Activated naive CD4-positive, alpha-beta T cell treated with anti-CD3 and anti-CD28 coated beads for 36 hours (primary cell): ENCODE results near the gene CDC42EP1. TPM values are rescaled to one million over a fixed set of nuclear protein-coding genes. Genes with fewer than 3 reads are reported as not detected.
"Not testable (repeated sequence)": the region's sequence is repeated elsewhere in the genome, so short reads cannot be mapped to it uniquely, and the experiment has no call there.

Experiments used
- CTCF ChIA-PET: fragments of 350-600 bp; sonication (Branson Sonifier 250); formaldehyde crosslinking; loops from one replicate; lab custom pipeline; 2021; ENCODE audit warnings: antibody characterized with exemption; lab: Charles Lee
- DNase-seq: peaks from one replicate; pipeline ENCODE4 v3.0.0-alpha.2; 2020
- H3K27ac Mint-ChIP-seq: one replicate; pipeline ENCODE4 v1.8.0; 2021; ENCODE audit warnings: mild to moderate bottlenecking, mixed read lengths
- H3K27me3 Mint-ChIP-seq: one replicate; pipeline ENCODE4 v1.8.0; 2021; ENCODE audit warnings: low read depth, mixed read lengths
- H3K36me3 Mint-ChIP-seq: one replicate; pipeline ENCODE4 v1.8.0; 2021; ENCODE audit warnings: low read depth, mixed read lengths
- H3K4me1 Mint-ChIP-seq: one replicate; pipeline ENCODE4 v1.8.0; 2021; ENCODE audit warnings: low read depth, mixed read lengths
- H3K4me3 Mint-ChIP-seq: one replicate; pipeline ENCODE4 v1.8.0; 2021; ENCODE audit warnings: mild to moderate bottlenecking, moderate library complexity, mixed read lengths
- H3K9me3 Mint-ChIP-seq: one replicate; pipeline ENCODE4 v1.8.0; 2021; ENCODE audit warnings: mixed read lengths
- intact Hi-C: fragments of 100-400 bp; cut with micrococcal nuclease; formaldehyde crosslinking; loops from one replicate; pipeline ENCODE4 v1.15.1; 2023
- total RNA-seq, 2 experiments: library from RNA; stranded (reverse); gene quantifications; one replicate each; pipeline ENCODE4 v1.2.3, GENCODE V29; 2021

Gene CDC42EP1
- total RNA-seq, 2 experiments from 2014 or later = 1.9 to 2.8 TPM

DNA sequence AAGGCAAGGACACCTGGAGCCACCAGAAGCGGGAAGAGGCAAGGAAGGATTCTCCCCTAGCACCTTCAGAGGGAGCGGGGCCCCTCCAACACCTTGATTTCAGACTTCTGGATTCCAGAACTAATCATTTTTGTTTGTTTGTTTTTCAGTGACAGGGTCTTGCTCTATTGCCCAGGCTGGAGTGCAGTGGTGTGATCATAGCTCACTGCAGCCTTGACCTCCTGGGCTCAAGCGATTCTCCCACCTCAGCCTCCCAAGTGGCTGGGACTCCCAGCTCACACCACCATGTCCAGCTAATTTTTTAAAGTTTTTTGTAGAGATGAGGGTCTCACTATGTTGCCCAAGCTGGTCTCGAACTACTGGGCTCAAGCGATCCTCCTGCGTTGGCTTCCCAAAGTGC is 20.5 kb upstream of the CDC42EP1 start:
- not testable (repeated sequence) for H3K27ac Mint-ChIP-seq, H3K36me3 Mint-ChIP-seq, H3K4me3 Mint-ChIP-seq, DNase-seq, H3K9me3 Mint-ChIP-seq
- Mint-ChIP-seq H3K4me1 (peaks cover 27% of the 10 kb centered on the region), H3K27me3 (peaks cover 11% of the 10 kb centered on the region)
- CTCF ChIA-PET = interaction anchor here (0.6 to 16.8 kb wide), 12 partner anchors 11 to 162 kb away, joined by 3 to 496 read pairs (median 5); partner anchors contain the start of genes CDC42EP1 and GGA1
- intact Hi-C loops = loop anchor here (1.0 kb wide), 2 partner anchors 53 to 69 kb away; partner anchors contain the start of gene GGA1

DNA sequence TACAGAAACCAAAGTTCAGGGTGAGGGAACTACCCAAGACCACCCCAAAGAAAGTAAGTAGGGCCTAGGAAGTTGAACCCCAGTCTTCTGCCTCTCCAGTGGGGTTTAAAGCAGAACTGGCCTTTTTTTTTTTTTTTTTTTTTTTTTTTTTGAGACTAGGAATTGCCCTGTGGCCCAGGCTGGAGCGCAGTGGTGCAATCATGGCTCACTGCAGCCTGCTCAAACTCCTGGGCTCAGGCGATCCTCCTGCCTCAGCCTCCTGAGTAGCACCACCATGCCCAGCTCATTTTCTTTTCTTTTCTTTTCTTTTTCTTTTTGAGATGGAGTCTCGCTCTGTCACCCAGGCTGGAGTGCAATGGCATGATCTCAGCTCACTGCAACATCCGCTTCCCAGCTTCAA is 17.9 kb upstream of the CDC42EP1 start:
- H3K4me3 Mint-ChIP-seq, H3K36me3 Mint-ChIP-seq, H3K9me3 Mint-ChIP-seq, intact Hi-C loops, DNase-seq: not testable (repeated sequence)
- H3K27me3 Mint-ChIP-seq = peaks cover 14% of the 10 kb centered on the region
- CTCF ChIA-PET = interaction anchor here (0.6 to 16.8 kb wide), 4 partner anchors 21 to 226 kb away, joined by 3 to 496 read pairs (median 45); partner anchors contain the start of gene CDC42EP1
- H3K4me1 Mint-ChIP-seq = peaks cover 32% of the 10 kb centered on the region
- peak overlapping the region; percentile 46 for H3K27ac Mint-ChIP-seq

DNA sequence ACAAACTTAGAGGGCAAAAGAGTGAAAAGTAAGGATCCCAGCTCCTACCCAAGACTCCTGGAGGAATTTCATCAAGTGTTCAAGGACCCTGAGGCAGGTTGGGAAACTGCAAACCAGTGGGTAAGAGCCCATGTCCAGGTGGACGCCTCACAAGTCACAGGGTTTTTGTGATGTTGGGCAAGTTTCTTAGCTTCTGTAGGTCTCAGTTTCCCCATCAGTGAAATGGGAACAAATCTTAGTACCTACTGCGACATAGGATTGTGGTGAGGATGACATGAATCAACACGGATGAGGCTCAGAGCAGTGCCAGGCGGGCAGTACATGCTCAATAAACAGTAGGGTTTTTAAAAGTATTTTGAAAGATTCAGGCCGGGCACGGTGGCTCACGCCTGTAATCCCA is 17.3 kb upstream of the CDC42EP1 start:
- no peak for DNase-seq

GRCh38 chr22:37544955-37545702 is 15.2 kb upstream of the CDC42EP1 start:
- intact Hi-C loops = loop anchor here (1.0 kb wide), 2 partner anchors 22 to 47 kb away; no protein-coding TSS in a partner anchor
- CTCF ChIA-PET = interaction anchor here (0.7 to 16.8 kb wide), 7 partner anchors 10 to 47 kb away, joined by 3 to 496 read pairs (median 3); partner anchors contain the start of gene CDC42EP1
- Mint-ChIP-seq H3K27me3 (peaks cover 8% of the 10 kb centered on the region), H3K36me3 (no peaks in the 10 kb centered on the region), H3K27ac (no peak overlapping the region), H3K4me3 (no peak overlapping the region), H3K4me1 (peaks cover 22% of the 10 kb centered on the region), H3K9me3 (no peaks in the 10 kb centered on the region)
- peak; percentile 87 for DNase-seq

More for the DNA sequence above, 17.3 kb upstream of the CDC42EP1 start:
- peaks cover 32% of the 10 kb centered on the region for H3K4me1 Mint-ChIP-seq
- no peaks in the 10 kb centered on the region for H3K9me3 Mint-ChIP-seq
- CTCF ChIA-PET = interaction anchor here (1.5 to 16.8 kb wide), 3 partner anchors 21 to 226 kb away, joined by 3 to 496 read pairs (median 87); partner anchors contain the start of gene CDC42EP1
- peaks cover 14% of the 10 kb centered on the region for H3K27me3 Mint-ChIP-seq
- no peak overlapping the region for H3K27ac Mint-ChIP-seq
- H3K4me3 Mint-ChIP-seq = no peak overlapping the region
- H3K36me3 Mint-ChIP-seq = no peaks in the 10 kb centered on the region
- intact Hi-C loops = no loop called here

- no peak overlapping the region for H3K27ac Mint-ChIP-seq
- H3K9me3 Mint-ChIP-seq = no peaks in the 10 kb centered on the region
- no peak for DNase-seq
- peaks cover 3% of the 10 kb centered on the region for H3K27me3 Mint-ChIP-seq
- H3K4me3 Mint-ChIP-seq = no peak overlapping the region
- intact Hi-C loops = loop anchor here (1.0 kb wide), 2 partner anchors 21 to 46 kb away; no protein-coding TSS in a partner anchor
- peaks cover 17% of the 10 kb centered on the region for H3K4me1 Mint-ChIP-seq
- CTCF ChIA-PET = interaction anchor here (1.0 to 16.8 kb wide), 4 partner anchors 9 to 46 kb away, joined by 3 to 496 read pairs (median 4); partner anchors contain the start of gene CDC42EP1
- no peaks in the 10 kb centered on the region for H3K36me3 Mint-ChIP-seq
Measured at GRCh38 chr22:37545703-37546436, 14.4 kb upstream of the CDC42EP1 start.

- Mint-ChIP-seq H3K36me3 (no peaks in the 10 kb centered on the region), H3K27ac (no peak overlapping the region), H3K9me3 (no peaks in the 10 kb centered on the region)
Measured at GRCh38 chr22:37546437-37547250, 13.6 kb upstream of the CDC42EP1 start.

GRCh38 chr22:37547251-37547741 is 13.0 kb upstream of the CDC42EP1 start:
- H3K36me3 Mint-ChIP-seq = no peaks in the 10 kb centered on the region
- peaks cover 5% of the 10 kb centered on the region for H3K4me1 Mint-ChIP-seq

More at GRCh38 chr22:37546437-37547250, 13.6 kb upstream of the CDC42EP1 start:
- Mint-ChIP-seq H3K4me1 (peaks cover 11% of the 10 kb centered on the region), H3K4me3 (no peak overlapping the region), H3K27me3 (peaks cover 3% of the 10 kb centered on the region)
- no peak for DNase-seq
- intact Hi-C loops = no loop called here
- CTCF ChIA-PET = interaction anchor here (1.0 to 16.8 kb wide), 5 partner anchors 8 to 46 kb away, joined by 3 to 496 read pairs (median 4); partner anchors contain the start of gene CDC42EP1

GRCh38 chr22:37549704-37550059 is 10.6 kb upstream of the CDC42EP1 start:
- DNase-seq = no peak
- Mint-ChIP-seq H3K4me3 (no peak overlapping the region), H3K36me3 (no peaks in the 10 kb centered on the region), H3K27ac (no peak overlapping the region), H3K27me3 (peaks cover 3% of the 10 kb centered on the region), H3K9me3 (no peaks in the 10 kb centered on the region), H3K4me1 (peaks cover 5% of the 10 kb centered on the region)
- intact Hi-C loops = no loop called here
- CTCF ChIA-PET = interaction anchor here (16.8 kb wide), 1 partner anchor 14 kb away, joined by 496 read pairs; the partner anchor contains the start of gene CDC42EP1

More at GRCh38 chr22:37547251-37547741, 13.0 kb upstream of the CDC42EP1 start:
- Mint-ChIP-seq H3K9me3 (no peaks in the 10 kb centered on the region), H3K27me3 (peaks cover 3% of the 10 kb centered on the region), H3K4me3 (no peak overlapping the region), H3K27ac (no peak overlapping the region)
- CTCF ChIA-PET = interaction anchor here (1.5 to 16.8 kb wide), 2 partner anchors 16 to 45 kb away, joined by 5 to 496 read pairs; partner anchors contain the start of gene CDC42EP1
- DNase-seq = no peak
- intact Hi-C loops = no loop called here

- H3K27ac Mint-ChIP-seq, H3K4me3 Mint-ChIP-seq, H3K4me1 Mint-ChIP-seq, intact Hi-C loops, DNase-seq, H3K36me3 Mint-ChIP-seq, H3K9me3 Mint-ChIP-seq, H3K27me3 Mint-ChIP-seq: not testable (repeated sequence)
- CTCF ChIA-PET = interaction anchor here (1.1 to 16.8 kb wide), 3 partner anchors 11 to 41 kb away, joined by 4 to 496 read pairs (median 8); partner anchors contain the start of gene CDC42EP1
Measured at GRCh38 chr22:37550921-37551320, 9.4 kb upstream of the CDC42EP1 start.

GRCh38 chr22:37551981-37552380 is 8.3 kb upstream of the CDC42EP1 start:
- Mint-ChIP-seq H3K4me3 (no peak overlapping the region), H3K27ac (no peak overlapping the region), H3K36me3 (no peaks in the 10 kb centered on the region), H3K4me1 (no peaks in the 10 kb centered on the region), H3K27me3 (no peaks in the 10 kb centered on the region), H3K9me3 (no peaks in the 10 kb centered on the region)
- DNase-seq = no peak
- intact Hi-C loops = no loop called here
- CTCF ChIA-PET = interaction anchor here (1.1 to 16.8 kb wide), 3 partner anchors 12 to 40 kb away, joined by 4 to 496 read pairs (median 8); partner anchors contain the start of gene CDC42EP1

- Mint-ChIP-seq H3K27me3 (no peaks in the 10 kb centered on the region), H3K9me3 (no peaks in the 10 kb centered on the region), H3K4me1 (no peaks in the 10 kb centered on the region), H3K4me3 (no peak overlapping the region), H3K27ac (no peak overlapping the region), H3K36me3 (no peaks in the 10 kb centered on the region)
- no peak for DNase-seq
- intact Hi-C loops = no loop called here
- CTCF ChIA-PET = interaction anchor here (16.8 kb wide), 1 partner anchor 11 kb away, joined by 496 read pairs; the partner anchor contains the start of gene CDC42EP1
Measured at GRCh38 chr22:37552524-37553163, 7.6 kb upstream of the CDC42EP1 start.
